ENCODE data around the gene HGD. TPM values are rescaled to one million over a fixed set of nuclear protein-coding genes. Genes with fewer than 3 reads are reported as not detected.

Gene HGD
- total RNA-seq, 1 experiment from 2014 or later = 0.33 TPM

- no peak for TF ChIP-seq CTCF (conservative IDR thresholded peaks at IDR 0.05)
- no peak overlapping the region for H2AFZ ChIP-seq (ENCODE audit: low read length)
- no peak overlapping the region for H2BK15ac ChIP-seq (ENCODE audit: low read depth, low read length)
- H3K4me1 ChIP-seq (ENCODE audit: insufficient read depth, low read length) = no peaks in the 10 kb centered on the region
- H3K23me2 ChIP-seq (ENCODE audit: insufficient read length, low read depth, low read length, poor library complexity, severe bottlenecking) = no peaks in the 10 kb centered on the region
- Mint-ChIP-seq H3K4me1 (peaks cover 3 to 11% of the 10 kb centered on the region in 2 experiments; a peak in 2 of 4 replicates), H3K27me3 (ENCODE audit: low read depth) (no peaks in the 10 kb centered on the region), H3K27ac (peak overlapping the region in 2 of 3 experiments; percentile 4 to 61; a peak in 2 of 7 replicates), H3K9me3 (no peaks in the 10 kb centered on the region; a peak in 1 of 5 replicates), H3K4me3 (no peak overlapping the region), H3K36me3 (ENCODE audit: insufficient read depth in 1 of 3, low read depth in 3 of 3) (no peaks in the 10 kb centered on the region; a peak in 1 of 7 replicates)
- H3K23ac ChIP-seq (ENCODE audit: insufficient read length, low read depth, low read length) = no peak overlapping the region
- H3K79me1 ChIP-seq (ENCODE audit: insufficient read depth, low read depth, low read length, poor library complexity, severe bottlenecking) = no peaks in the 10 kb centered on the region
- H2BK20ac ChIP-seq (ENCODE audit: low read depth, low read length, poor library complexity, severe bottlenecking) = no peak overlapping the region
- H4K91ac ChIP-seq (ENCODE audit: insufficient read length, low read depth, low read length) = no peak overlapping the region
- no peak overlapping the region for H2BK12ac ChIP-seq (ENCODE audit: insufficient read length, low read depth, low read length)
- H3K27me3 ChIP-seq (ENCODE audit: insufficient read depth, low read length) = no peaks in the 10 kb centered on the region
- no peaks in the 10 kb centered on the region for H4K20me1 ChIP-seq (ENCODE audit: control insufficient read depth, insufficient read depth, insufficient read length)
- H2AK5ac ChIP-seq (ENCODE audit: insufficient read length, low read length) = no peak overlapping the region
- no peaks in the 10 kb centered on the region for H3K9me3 ChIP-seq (ENCODE audit: control insufficient read depth, low read depth, low read length)
- DNase-seq = no peak
- H3K4ac ChIP-seq (ENCODE audit: low read depth, low read length) = no peak overlapping the region
- H3K27ac ChIP-seq (ENCODE audit: insufficient read length, low read depth, low read length) = no peak overlapping the region
- no peak overlapping the region for H3K14ac ChIP-seq (ENCODE audit: insufficient read depth, low read length)
- no peak overlapping the region for H2BK5ac ChIP-seq (ENCODE audit: insufficient read length, low read length)
- no peak overlapping the region for H3K4me2 ChIP-seq (ENCODE audit: insufficient read depth, insufficient read length, low read length)
- H3K56ac ChIP-seq (ENCODE audit: insufficient read length, low read depth, low read length) = no peak overlapping the region
- H3K9ac ChIP-seq (ENCODE audit: extremely low read depth, insufficient read length, low read length) = no peak overlapping the region
- H4K5ac ChIP-seq (ENCODE audit: insufficient read length, low read depth, low read length) = no peak overlapping the region
- no peak overlapping the region for H4K8ac ChIP-seq (replicated peaks; ENCODE audit: insufficient read length, low read depth, low read length)
- no peaks in the 10 kb centered on the region for H3K79me2 ChIP-seq (ENCODE audit: insufficient read depth, low read length)
- no peak overlapping the region for H3K18ac ChIP-seq (ENCODE audit: insufficient read length, low read depth, low read length)
- H3T11ph ChIP-seq (ENCODE audit: low read length) = no peak overlapping the region
- H2BK120ac ChIP-seq (ENCODE audit: low read depth, low read length, poor library complexity, severe bottlenecking) = no peak overlapping the region
Measured at GRCh38 chr3:120713262-120713661, 31.2 kb upstream of the HGD start.
